ENCODE data around the gene RANBP17.

- TF ChIP-seq POLR2AphosphoS5 (IDR thresholded peaks at IDR 0.05; ENCODE audit: low read depth) (no peak), CTCF (IDR thresholded peaks at IDR 0.05; ENCODE audit: insufficient read depth, low read length) (no peak)
- TF ChIP-seq, protein P1, sequence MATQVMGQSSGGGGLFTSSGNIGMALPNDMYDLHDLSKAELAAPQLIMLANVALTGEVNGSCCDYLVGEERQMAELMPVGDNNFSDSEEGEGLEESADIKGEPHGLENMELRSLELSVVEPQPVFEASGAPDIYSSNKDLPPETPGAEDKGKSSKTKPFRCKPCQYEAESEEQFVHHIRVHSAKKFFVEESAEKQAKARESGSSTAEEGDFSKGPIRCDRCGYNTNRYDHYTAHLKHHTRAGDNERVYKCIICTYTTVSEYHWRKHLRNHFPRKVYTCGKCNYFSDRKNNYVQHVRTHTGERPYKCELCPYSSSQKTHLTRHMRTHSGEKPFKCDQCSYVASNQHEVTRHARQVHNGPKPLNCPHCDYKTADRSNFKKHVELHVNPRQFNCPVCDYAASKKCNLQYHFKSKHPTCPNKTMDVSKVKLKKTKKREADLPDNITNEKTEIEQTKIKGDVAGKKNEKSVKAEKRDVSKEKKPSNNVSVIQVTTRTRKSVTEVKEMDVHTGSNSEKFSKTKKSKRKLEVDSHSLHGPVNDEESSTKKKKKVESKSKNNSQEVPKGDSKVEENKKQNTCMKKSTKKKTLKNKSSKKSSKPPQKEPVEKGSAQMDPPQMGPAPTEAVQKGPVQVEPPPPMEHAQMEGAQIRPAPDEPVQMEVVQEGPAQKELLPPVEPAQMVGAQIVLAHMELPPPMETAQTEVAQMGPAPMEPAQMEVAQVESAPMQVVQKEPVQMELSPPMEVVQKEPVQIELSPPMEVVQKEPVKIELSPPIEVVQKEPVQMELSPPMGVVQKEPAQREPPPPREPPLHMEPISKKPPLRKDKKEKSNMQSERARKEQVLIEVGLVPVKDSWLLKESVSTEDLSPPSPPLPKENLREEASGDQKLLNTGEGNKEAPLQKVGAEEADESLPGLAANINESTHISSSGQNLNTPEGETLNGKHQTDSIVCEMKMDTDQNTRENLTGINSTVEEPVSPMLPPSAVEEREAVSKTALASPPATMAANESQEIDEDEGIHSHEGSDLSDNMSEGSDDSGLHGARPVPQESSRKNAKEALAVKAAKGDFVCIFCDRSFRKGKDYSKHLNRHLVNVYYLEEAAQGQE (IDR thresholded peaks at IDR 0.05; ENCODE audit: insufficient replicate concordance, low read depth), result no peak
Observed at GRCh38 chr5:171272996-171273970, 411.5 kb downstream of the RANBP17 start.

Data from HL-60 (cell line).